Dermis microvascular lymphatic vessel endothelial cell (primary cell): ENCODE results near the gene TAMALIN. TPM values are rescaled to one million over a fixed set of nuclear protein-coding genes. Genes with fewer than 3 reads are reported as not detected.

Experiments used
- total RNA-seq: library from RNA; depleted of rRNA; stranded (reverse); fragments of >200 nt; gene quantifications from 2 replicates; pipeline ENCODE4 v1.2.1, GENCODE V29; 2014

Gene TAMALIN
- total RNA-seq, 1 donor from 2014 or later: 19.4 TPM

Other genes starting within 250 kb of the TAMALIN start
- 0.39 and 1.3 TPM in 2 replicates for gene FIGNL2, start 158.2 kb upstream of the TAMALIN start, total RNA-seq
- gene ANKRD33, start 118.8 kb upstream of the TAMALIN start, total RNA-seq: 0.13 and 0.26 TPM in 2 replicates
- 313 and 416 TPM in 2 replicates for gene ACVRL1, start 99.4 kb upstream of the TAMALIN start, total RNA-seq
- 8.3 and 14.2 TPM in 2 replicates for gene ACVR1B, start 55.2 kb upstream of the TAMALIN start, total RNA-seq
- 0.77 and 1.1 TPM in 2 replicates for gene NR4A1, start 44.5 kb downstream of the TAMALIN start, total RNA-seq
- 52.8 and 58.3 TPM in 2 replicates for gene ATG101, start 63.0 kb downstream of the TAMALIN start, total RNA-seq
- gene SMIM41, start 72.8 kb downstream of the TAMALIN start, total RNA-seq: under 0.01 TPM in 2 replicates
- gene KRT80, start 185.1 kb downstream of the TAMALIN start, total RNA-seq: 0.13 and 0.39 TPM in 2 replicates
- gene KRT7, start 226.3 kb downstream of the TAMALIN start, total RNA-seq: 7.0 and 52.2 TPM in 2 replicates